ENCODE data around the gene EPN3.
A peak's percentile ranks its signal among the peaks of the same experiment; 100 is the strongest.

EPN3 gene

DNA sequence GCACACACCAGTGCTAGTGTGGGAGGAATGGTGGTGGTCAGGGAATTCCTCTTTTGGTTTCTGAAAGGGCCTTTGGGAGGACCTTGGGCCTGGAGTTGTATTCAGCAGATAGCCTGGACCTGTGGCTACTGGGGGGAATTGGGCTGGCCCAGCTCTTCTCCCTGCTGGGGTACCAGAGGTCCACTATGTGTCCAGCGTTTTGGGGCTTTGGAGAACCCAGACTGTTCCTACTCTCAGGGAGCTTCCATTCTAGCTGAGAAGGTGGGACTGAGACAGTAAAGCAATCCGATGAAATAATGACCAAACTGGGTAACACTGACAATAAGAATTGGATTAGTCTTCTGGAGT is 2.4 kb downstream of the EPN3 start:
- no peak for DNase-seq (ENCODE audit: low read depth)

DNA sequence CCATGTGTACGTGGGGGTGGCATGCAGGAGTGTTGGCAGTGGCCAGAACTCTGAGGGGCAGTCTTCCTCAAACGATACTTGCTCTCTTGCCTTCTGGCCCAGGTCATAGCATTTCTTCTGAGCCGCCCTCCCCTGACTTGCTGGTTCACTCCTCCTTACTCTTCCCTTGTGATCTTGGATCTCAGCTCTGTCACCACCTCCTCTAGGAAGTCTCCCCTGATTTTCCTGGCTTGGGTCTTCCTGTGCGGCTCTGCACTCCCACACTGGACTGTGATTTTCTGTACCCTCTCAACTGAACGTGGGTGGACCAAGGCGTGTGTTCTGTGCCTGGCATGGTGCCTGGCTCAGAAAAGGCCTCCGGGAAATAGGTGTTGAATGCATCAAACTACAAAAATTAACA is 2.9 kb downstream of the EPN3 start:
- no peak for DNase-seq (ENCODE audit: low read depth)

DNA sequence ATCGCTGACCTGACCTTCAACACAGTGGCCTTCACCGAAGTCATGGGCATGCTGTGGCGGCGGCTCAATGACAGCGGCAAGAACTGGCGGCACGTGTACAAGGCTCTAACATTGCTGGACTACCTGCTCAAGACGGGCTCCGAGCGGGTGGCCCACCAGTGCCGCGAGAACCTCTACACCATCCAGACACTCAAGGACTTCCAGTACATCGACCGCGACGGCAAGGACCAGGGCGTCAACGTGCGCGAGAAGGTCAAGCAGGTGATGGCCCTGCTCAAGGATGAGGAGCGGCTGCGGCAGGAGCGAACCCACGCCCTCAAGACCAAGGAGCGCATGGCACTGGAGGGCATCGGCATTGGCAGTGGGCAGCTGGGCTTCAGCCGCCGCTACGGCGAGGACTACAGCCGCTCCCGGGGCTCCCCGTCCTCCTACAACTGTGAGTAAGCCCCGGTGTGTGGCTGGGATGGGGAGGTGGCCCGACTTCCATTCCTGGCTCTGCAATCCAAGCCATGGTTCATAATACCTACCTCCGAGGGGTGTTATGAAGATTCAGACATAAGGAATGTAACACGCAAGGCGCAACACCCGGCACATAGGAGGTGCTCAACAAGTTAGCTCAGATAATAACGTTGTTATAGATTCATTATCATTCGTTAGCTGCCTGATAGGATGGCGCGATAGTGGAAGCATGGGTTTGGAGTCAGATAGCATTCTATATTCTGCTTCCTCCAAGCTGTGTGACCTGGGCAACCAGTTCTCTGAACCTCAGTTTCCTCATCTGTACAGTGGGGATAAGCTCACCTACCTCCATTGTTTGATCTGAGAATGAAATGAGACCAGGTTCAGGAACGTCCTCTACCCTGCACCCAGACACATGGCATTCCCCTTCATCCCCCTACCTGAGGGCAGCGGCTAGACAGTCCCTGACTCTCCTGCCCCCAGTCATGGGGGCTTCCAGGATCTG is 4.4 kb downstream of the EPN3 start:
- no peak for DNase-seq (ENCODE audit: low read depth)

DNA sequence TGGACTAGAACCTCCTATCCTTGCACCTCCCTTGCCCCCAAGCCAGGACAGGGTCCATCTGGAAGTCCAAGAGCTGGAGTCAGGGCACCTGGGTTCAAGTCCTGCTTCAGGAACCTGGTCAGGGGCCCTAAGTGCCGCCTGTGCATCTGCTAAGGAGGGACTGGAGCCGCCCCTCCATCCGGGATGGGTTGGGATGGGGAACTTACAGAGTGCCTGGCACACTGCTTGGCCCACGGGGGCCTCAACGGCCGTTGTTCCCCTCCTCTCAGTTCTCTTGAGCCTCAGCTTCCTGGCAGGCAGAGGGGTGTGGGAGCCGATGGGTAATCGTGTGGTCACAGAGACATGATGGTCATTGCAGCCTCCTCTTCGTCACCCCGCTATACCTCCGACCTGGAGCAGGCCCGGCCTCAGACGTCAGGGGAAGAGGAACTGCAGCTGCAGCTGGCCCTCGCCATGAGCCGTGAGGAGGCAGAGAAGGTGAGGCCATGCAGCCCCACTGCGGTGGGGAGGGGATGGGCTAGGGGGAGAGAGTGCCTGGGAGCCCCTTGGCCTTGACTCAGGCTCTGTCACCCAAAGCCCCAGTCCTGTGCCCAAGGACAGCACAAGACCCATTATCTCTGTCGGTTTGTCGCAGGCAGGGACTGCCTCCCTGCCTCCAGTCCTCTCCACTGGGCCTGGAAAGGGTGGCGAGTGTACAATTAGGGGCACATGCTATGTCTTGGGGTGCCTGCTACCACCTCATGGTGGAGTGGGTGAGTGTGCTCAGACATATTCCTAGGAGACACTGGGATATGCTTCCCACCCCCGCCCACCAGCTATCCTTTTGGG is 5.4 kb downstream of the EPN3 start:
- no peak for DNase-seq (ENCODE audit: low read depth)

DNA sequence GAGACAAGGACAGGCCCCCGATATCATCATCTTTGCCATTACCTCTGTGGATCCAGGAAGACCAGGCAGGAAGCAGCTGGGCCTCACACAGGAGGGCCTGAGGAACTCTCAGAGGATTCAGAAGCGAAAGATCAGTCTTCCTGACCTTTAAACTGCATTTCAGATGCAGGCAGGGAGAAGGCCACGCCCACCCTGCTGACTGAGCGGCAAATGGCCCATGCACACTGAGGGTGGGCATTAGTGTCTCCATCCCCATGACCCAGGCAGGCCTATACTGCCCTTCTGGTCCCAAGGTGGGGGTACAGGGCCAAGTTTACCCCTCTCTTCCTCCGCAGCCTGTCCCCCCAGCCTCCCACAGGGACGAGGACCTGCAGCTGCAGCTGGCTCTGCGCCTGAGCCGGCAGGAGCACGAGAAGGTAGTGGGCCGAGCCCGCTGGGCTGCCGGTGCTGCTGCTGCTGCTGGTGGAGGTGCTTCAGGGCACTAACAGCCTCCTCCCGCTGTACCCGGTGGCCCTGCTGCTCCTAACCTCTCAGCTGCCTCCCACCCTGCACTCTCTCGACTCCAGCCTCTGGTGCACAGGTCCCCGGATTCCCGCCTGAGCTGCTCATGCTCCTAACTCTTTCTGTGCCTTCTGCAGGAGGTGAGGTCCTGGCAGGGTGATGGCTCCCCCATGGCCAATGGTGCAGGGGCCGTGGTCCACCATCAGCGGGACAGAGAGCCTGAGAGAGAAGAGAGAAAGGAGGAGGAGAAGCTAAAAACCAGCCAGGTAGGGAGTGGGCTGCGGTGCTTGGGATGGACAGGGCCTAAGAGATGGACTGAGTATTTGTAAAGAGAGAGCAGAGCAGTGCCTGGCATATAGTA is 6.2 kb downstream of the EPN3 start:
- DNase-seq (ENCODE audit: low read depth), result no peak

DNA sequence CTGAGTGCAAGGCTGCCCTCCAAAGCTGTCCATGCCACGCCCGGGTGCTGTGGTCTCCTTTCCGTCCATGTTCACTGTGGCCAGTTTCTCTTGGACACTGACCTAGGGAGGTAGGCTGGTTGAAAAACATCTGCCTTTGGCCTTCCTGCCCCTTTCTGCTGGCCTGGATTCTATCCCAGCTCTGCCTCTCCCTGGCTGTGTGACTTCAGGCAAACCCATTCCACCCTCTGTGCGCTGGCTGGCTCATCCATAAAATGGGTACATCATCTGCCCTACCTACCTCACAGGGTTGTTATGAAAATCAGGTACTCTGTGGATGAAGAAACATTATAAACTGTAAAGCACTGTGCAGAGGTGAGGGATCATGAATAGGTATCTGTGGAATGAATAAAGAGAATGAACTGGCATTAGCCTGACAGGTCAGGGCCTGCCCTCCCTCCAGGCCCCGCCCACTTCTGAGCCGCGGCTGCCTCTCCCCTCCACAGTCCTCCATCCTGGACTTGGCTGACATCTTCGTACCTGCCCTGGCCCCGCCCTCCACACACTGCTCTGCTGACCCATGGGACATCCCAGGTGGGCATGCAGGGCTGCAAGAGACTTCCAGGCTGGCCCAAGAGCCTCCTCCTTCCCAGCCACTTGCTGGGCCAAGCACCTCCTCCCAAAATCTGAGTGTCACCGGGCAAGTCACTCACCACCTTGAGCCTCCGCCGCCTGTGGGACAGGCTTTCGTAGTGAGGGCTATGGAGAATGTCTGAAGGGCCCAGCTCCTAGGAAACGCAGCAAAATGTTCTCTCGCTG is 7.4 kb downstream of the EPN3 start:
- no peak for DNase-seq (ENCODE audit: low read depth)

DNA sequence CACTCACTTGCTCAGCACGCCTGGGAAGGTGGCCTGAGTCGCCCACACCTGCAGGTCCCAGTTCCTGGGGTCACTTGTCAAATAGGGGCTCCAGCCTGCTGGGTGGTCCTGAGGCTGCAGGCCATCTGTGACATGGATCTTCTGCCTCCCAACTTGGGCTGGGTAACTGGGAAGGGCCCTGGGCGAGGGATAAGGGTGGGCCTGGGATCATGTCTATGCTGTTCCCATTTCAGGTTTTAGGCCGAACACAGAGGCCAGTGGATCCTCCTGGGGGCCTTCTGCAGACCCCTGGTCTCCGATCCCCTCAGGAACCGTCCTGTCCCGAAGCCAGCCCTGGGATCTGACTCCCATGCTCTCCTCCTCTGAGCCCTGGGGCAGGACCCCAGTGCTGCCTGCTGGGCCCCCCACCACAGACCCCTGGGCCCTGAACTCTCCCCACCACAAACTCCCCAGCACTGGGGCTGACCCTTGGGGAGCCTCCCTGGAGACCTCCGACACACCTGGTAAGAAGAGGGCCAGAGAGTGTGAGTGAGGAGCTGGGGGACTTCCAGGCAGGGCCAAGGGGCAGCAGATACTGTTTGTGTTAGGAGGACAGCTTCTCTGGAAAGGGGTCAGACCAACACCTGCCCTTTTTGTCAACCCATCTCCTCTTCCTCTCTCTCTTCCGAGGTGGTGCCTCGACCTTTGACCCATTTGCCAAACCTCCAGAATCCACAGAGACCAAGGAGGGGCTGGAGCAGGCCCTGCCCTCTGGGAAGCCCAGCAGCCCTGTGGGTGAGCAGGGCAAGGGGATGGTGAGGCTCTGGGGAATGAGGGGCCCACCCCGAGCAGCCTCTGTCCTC is 8.2 kb downstream of the EPN3 start:
- no peak for DNase-seq (ENCODE audit: low read depth)

DNA sequence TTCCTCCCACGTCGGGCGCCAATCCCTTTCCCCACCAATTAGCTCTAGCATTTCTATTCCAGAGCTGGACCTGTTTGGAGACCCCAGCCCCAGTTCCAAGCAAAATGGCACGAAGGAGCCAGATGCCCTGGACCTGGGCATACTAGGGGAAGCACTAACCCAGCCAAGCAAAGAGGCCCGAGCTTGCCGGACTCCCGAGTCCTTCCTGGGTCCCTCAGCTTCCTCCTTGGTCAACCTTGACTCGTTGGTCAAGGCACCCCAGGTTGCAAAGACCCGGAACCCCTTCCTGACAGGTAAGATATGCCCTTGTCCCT is 8.8 kb downstream of the EPN3 start:
- DNase-seq (ENCODE audit: low read depth), result no peak

DNA sequence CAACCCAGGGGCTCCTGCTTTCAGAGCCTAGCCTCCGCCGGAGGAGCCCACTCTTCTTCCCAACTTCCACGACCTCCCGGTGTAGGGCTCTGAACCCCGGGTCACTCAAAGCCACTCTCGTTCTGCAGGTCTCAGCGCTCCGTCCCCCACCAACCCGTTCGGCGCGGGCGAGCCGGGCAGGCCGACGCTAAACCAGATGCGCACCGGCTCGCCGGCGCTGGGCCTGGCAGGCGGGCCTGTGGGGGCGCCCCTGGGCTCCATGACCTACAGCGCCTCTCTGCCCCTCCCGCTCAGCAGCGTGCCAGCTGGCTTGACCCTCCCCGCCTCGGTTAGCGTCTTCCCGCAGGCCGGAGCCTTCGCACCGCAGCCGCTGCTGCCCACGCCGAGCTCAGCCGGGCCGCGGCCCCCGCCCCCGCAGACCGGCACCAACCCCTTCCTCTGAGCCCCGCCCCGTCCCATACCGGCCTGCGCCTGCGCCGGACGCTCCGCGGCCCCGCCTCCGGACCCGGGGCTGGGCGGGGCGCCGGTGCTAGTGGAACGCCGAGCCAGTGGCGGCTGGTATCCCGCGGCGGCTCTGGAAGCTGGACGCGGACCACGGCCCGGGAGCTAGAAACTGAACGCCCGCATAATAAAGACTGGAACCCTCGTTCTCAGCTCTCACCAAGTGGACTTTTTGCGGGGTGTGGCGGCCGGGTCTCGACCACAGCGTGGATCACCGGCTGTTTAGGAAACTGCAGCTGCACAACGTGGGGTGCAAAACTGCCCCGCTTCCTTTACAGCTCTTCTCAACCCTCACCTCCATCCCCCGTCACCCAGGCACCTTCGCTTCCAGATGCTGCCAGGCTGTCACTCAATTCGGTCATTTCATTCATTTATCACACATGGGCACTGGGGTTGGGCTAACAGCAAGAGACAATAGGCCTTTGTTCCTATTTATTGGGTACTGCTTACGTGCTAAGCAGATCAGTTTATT is 9.5 kb downstream of the EPN3 start:
- DNase-seq (ENCODE audit: low read depth), result peak; percentile 80

DNA sequence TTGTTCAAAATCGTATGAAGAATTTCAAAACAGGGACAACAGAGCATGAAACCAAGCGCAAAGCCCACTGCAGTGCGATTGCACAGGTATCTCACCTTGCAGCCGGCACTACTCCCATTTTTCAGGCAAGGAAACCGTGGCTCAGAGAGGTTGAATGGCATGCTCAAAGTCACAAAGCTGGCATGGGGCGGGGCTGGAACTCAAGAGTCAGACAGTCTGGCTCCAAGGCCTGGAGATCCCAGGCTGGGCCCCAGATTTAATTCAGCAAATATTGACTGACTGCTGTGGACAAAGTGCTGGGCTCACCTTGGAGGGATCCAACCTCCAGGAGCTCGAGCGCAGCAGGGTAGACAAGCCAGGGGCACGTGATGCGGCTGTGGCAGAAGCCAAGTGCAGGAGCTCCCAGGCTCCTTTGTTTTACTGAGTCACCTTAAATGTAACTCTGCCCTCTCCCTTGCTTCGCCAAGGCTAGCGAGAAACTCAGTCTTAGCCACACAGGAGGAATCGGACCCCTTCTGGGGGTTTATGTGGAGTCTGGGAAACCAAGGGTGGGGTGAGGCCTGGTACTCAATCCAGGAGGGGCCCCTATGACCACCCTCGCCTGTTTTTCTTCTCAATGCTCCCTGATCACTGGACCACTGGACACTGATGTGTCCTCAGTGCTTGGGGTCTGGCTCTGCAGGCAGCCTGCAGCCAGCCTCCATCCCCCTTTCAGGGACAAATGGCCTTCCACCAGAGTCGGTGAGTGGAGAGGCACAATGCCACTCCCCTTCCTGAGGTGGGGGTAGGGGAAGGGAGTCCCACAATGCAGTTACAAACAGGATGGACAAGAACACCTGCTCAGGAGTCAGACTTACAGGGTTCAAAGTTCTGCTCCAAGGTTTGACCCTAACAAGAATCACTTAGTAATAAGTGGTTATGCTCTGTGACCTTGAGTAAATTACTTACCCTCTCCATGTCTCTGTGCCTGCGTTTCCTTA is 10.6 kb downstream of the EPN3 start:
- DNase-seq (ENCODE audit: low read depth), result no peak

DNA sequence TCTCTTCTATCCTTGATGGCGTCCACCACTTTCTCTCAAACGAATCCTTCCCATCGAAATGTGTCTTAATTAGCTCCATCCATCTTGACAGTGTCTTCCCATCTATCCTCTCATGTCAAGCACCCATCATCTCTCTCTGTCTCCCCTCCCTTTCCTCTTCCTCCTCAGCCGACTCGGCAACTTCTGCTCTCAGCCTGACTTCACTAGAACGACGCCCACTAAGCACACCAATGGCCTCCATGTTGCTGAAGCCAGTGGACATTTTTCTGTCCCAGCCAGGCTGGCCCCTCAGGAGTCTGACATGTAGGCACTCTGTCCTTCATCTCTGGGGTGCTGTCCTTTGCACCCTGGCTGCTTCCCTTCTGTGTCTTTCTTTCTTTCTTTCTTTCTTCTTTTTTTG is 12.0 kb downstream of the EPN3 start:
- DNase-seq (ENCODE audit: low read depth), result no peak

DNA sequence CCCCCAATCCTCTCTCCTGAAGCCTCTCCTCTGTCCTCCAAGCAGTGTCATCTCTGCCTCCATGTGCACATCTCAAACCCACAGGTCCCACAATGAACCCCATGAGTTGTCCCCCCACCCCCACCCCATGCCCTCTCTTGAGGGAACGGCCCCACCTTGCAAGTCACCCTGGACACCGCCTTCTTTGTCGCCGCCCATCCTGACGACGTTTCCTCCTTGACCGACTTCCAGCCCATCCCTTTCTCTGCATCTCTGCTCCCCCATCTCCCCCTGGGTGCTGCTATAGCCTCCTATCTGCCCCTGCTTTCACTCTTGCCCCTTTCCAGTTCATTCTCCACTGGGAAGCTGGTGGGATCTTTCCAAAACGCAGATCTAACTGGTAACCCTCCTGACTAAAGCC is 12.8 kb downstream of the EPN3 start:
- no peak for DNase-seq (ENCODE audit: low read depth)

DNA sequence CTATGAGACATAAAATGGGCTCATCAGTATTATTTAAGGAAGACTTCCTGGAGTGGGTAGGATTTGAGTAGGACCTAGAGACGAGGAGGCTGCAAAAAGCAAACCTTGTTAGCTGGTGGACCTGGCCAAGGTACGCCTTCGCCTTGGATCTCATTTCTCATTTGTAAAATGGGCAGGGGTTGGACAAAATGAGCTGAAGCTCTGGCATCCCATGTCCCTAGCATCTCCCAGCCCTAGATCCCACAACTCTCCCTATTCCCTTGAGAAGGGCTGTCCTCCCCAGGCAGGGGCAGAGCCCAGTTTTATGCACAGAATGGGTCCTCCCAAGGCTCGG is 14.1 kb downstream of the EPN3 start:
- no peak for DNase-seq (ENCODE audit: low read depth)

DNA sequence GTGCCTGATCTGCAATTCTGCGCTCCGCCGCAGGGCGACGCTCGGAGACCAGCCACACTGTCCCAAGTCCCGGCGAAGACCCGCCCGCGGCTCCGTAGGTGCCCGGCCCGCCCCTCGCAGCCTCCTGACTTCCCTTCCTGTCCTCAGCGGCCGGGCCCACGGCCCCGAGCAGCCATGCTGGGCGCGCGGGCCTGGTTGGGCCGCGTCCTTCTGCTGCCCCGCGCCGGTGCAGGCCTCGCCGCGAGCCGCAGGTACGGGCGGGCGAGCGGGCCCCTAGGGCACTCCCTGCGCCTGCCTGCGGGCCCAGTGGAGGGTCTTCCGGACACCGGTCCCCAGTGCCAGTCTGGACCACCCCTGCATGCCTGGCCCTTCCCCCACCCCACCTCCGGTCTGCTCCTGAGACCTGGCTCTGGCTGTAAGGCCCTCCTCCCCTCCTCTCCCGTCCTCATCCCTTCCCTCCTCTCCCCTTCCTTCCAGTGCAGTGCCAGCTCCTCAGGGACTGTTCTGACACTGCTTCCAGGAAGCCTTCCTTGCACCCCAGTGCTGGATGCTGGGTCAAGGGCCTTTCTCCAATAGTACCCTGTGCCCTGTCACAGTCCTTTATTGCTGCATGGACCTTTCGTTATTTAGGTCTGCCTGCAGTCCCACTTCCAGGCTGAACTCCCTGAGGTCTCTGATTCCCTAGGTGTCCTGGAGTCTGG is 14.7 kb downstream of the EPN3 start, which contains the start of gene SPATA20:
SPATA20 (plus strand) TSS at position 140 of the 701 bp plus-strand sequence; CDS start at position 175, 35 bp downstream.
- DNase-seq (ENCODE audit: low read depth), result peak; percentile 77

DNA sequence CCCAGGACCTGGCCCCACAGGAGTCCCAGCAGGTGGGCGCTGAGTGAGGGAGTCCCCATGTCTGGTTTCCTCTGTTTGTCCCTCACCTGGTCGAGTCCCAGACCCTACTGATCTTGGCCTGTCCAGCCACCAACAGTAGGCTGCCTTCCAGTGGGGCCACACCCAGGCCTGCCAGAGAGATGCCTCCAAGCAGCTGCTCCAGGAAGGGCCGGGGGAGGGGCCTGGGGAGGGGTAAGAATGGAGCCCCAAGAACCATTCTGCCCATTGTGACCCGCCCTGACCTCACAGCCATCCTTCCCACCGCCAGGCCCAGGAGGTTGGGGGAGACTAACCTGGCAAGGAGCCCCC is 15.2 kb downstream of the EPN3 start:
- DNase-seq (ENCODE audit: low read depth), result no peak

DNA sequence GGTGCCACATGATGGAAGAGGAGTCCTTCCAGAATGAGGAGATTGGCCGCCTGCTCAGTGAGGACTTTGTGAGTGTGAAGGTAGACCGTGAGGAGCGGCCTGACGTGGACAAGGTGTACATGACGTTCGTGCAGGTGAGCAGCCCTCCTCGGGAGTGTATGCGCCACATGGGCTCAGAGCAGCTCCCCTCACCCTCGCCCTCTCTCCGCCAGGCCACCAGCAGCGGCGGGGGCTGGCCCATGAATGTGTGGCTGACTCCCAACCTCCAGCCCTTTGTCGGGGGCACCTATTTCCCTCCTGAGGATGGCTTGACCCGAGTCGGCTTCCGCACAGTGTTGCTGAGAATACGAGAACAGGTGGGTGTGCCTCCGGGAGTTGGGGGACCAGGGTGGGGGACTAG is 16.3 kb downstream of the EPN3 start:
- DNase-seq (ENCODE audit: low read depth), result no peak

DNA sequence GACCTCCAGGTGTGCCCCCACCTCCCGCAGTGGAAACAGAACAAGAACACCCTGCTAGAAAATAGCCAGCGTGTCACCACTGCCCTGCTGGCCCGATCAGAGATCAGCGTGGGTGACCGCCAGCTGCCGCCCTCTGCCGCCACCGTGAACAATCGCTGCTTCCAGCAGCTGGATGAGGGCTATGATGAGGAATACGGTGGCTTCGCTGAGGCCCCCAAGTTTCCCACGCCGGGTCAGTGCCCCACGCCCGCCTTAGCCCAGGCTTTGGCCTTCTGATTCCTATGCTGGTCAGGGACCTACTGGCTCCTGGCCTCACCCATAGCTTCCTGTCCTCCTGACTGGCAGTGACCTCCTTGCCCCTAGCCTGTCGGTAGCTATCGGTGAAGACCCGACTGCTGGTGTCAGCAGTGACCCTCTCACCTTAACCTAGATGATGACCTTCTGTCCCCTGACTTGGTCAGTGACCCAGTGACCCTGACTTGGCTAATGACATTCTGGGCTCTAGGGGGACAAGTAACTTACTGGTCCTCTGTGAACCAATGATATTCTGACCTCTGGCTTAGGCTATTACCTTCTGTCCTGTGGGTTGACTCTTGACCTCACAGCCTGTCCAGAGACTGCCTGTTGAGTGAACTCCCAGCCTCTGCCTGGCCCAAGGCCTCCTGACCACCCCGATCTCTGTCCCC is 16.9 kb downstream of the EPN3 start:
- no peak for DNase-seq (ENCODE audit: low read depth)
